Neutrophil (primary cell): ENCODE measurements around the gene PATZ1.

Experiments used
- H3K27ac ChIP-seq: fragments of 200-600 bp; sonication (generic); 2 replicates; pipeline ENCODE4 v1.5.1; 2016; ENCODE audit warnings: mild to moderate bottlenecking, moderate library complexity
- H3K27me3 ChIP-seq: fragments of 200-600 bp; sonication (generic); 2 replicates; pipeline ENCODE4 v1.6.0; 2016; ENCODE audit warnings: mild to moderate bottlenecking
- H3K36me3 ChIP-seq: fragments of 200-600 bp; sonication (generic); 2 replicates; pipeline ENCODE4 v1.5.1; 2017
- H3K4me1 ChIP-seq, 2 experiments: fragments of 200-600 bp in 1 of 2; sonication (generic) in 1 of 2; 1 replicate in 1 of 2; 2 replicates in 1 of 2; pipeline versions ENCODE4 v1.5.1 to v1.6.1; 2013 to 2016; ENCODE audit warnings: low read depth in 1 of 2, low read length in 1 of 2, mild to moderate bottlenecking in 1 of 2, moderate library complexity in 1 of 2; ENCODE audit not compliant: control insufficient read depth in 1 of 2, insufficient read depth in 1 of 2
- H3K4me3 ChIP-seq, 2 experiments: fragments of 200-600 bp in 1 of 2; sonication (generic) in 1 of 2; 1 replicate in 1 of 2; 2 replicates in 1 of 2; pipeline ENCODE4 v1.5.1; 2013 to 2016; ENCODE audit warnings: low read depth in 1 of 2, low read length in 1 of 2, mild to moderate bottlenecking in 1 of 2, moderate library complexity in 1 of 2
- H3K9me3 ChIP-seq: fragments of 200-600 bp; sonication (generic); 2 replicates; pipeline ENCODE4 v1.5.1; 2016
- TF ChIP-seq, protein P1 (sequence below): fragments of 200-600 bp; sonication (generic); IDR thresholded peaks from 2 replicates; pipeline ENCODE4 v1.5.1; 2016; ENCODE audit warnings: antibody characterized with exemption

The PATZ1 gene

DNA sequence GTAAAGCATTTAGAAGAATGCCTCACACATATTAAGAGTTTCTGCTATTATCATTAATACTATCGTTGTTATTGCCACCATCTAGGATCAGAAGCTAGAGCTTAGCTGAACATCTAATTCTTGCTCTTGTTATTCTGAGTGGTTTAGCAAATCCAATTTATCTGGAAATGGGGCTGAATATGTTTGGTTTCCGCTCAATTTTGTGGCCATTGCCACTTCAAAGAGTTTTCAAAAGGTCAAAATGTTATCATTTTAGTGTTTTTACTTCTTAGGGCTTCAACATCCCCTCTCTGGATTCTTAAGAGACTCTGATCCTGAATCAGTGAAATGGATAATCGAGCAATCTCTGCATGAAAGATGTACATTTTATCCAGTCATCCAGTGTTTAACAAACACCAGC, 43.6 kb downstream of the PATZ1 start:
- H3K27ac ChIP-seq, result no peak overlapping the region
- no peaks in the 10 kb centered on the region for H3K4me1 ChIP-seq
- no peaks in the 10 kb centered on the region for H3K36me3 ChIP-seq
- peaks cover 18% of the 10 kb centered on the region for H3K27me3 ChIP-seq
- no peaks in the 10 kb centered on the region for H3K9me3 ChIP-seq
- TF ChIP-seq, protein P1, sequence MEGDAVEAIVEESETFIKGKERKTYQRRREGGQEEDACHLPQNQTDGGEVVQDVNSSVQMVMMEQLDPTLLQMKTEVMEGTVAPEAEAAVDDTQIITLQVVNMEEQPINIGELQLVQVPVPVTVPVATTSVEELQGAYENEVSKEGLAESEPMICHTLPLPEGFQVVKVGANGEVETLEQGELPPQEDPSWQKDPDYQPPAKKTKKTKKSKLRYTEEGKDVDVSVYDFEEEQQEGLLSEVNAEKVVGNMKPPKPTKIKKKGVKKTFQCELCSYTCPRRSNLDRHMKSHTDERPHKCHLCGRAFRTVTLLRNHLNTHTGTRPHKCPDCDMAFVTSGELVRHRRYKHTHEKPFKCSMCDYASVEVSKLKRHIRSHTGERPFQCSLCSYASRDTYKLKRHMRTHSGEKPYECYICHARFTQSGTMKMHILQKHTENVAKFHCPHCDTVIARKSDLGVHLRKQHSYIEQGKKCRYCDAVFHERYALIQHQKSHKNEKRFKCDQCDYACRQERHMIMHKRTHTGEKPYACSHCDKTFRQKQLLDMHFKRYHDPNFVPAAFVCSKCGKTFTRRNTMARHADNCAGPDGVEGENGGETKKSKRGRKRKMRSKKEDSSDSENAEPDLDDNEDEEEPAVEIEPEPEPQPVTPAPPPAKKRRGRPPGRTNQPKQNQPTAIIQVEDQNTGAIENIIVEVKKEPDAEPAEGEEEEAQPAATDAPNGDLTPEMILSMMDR, result no peak
- H3K4me3 ChIP-seq, result no peak overlapping the region

DNA sequence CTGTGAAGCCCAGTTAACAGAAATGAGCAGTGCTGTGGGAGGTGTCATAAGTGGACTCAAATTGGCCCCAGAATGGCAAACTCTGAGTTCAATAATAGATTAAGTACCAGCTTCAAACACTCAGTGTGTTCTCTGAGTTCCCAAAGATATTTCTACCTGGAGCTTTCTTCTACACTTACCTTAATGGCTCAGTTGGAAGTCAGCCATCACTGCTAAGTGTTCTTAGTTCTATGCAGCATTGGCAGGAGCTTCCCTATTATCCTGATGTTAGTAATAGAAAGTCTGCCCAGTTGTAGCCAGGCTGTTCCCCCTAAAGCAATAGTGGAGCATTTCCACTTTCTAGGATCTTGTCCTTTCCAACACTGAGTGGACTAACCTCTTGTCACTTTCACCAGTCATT, 44.1 kb downstream of the PATZ1 start:
- H3K27ac ChIP-seq, result no peak overlapping the region
- H3K4me1 ChIP-seq, result no peaks in the 10 kb centered on the region
- no peaks in the 10 kb centered on the region for H3K36me3 ChIP-seq
- H3K27me3 ChIP-seq, result peaks cover 18% of the 10 kb centered on the region
- no peak overlapping the region for H3K4me3 ChIP-seq
- no peaks in the 10 kb centered on the region for H3K9me3 ChIP-seq
- TF ChIP-seq, protein P1, result no peak

DNA sequence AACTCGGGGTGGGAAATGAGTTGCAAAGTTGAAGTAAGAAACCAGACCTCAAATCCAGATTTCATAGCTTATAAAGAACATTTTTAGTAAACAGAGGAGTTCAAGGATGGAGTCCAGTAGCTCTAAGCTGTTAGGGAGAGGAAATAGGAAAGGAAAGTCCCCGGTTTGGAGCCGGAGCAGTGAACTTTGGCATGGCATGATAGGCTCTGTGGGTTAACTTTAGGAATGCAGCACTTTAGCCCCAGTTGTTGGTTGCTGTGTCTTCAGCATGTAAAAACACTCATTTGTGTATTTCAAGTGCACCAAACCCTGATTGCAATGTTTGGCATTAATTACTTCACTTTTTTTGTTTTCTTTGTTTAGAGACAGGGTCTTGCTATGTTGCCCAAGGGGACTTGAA, 45.2 kb downstream of the PATZ1 start:
- Histone ChIP-seq H3K36me3 (no peaks in the 10 kb centered on the region), H3K4me1 (no peaks in the 10 kb centered on the region), H3K27me3 (peaks cover 23% of the 10 kb centered on the region), H3K9me3 (no peaks in the 10 kb centered on the region), H3K4me3 (no peak overlapping the region), H3K27ac (no peak overlapping the region)
- TF ChIP-seq, protein P1, result no peak

DNA sequence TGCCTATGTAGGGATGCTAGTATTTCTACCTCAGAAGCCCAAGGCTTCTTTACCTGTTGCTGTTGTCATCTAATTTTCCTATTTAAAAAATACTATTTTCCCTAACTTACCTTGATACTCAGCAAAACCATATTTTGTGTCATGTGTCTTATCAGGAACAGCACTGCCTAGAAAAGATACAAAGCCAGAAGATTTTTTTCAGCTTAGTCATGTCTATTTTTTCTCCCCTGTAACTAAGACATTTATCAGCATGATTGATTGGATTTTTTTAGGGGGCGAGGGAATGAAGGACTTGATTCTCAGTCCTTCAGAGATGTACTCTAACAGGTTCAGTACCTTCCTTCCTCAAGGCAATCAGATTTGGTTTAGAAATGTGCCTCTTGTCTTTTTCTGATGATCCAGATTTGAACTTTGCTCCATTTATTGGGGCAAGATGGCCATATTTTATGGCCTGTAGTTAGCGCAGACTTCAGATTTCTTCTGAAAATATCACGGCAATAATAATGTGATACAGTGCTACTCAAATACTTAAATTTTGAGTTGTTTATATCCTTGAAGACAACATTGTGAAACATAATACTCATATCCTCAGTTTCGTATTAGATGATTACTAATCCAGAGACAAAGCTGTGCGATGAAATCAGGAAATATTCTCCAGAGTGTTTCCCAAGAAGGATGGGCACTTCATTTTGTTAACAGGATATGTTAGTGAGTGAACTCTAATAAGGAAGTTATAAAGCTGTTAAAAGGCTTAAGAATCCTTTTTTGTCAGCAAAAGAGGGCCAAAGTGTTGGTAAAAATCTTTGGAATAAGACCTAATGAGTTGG, 50.1 kb downstream of the PATZ1 start:
- Histone ChIP-seq H3K27me3 (peaks cover 41% of the 10 kb centered on the region), H3K27ac (no peak overlapping the region), H3K4me3 (no peak overlapping the region), H3K36me3 (no peaks in the 10 kb centered on the region), H3K4me1 (peaks cover 16 to 17% of the 10 kb centered on the region in 2 experiments), H3K9me3 (no peaks in the 10 kb centered on the region)
- TF ChIP-seq, protein P1, result no peak

DNA sequence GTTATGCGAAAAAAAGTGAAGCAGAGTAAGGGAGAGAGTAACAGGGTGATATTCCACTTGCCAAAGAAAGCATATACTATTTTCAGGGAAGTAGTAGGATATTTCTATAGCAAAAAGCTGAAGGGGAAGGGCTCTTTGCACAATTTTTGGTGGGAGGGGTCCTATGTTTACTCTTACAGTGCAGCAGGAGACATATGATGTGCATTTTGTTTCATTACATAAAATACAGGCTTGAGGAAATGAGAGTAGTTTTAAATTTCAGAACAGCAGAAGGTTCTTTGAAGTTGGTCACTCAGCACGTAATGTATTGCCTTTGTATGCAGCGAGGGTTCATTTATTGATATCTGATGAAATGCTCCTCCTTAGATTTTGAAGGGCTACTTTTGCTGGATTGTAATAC, 50.8 kb downstream of the PATZ1 start:
- Histone ChIP-seq H3K36me3 (no peaks in the 10 kb centered on the region), H3K4me1 (peaks cover 21% of the 10 kb centered on the region in 2 experiments), H3K27ac (no peak overlapping the region), H3K9me3 (no peaks in the 10 kb centered on the region), H3K4me3 (no peak overlapping the region), H3K27me3 (peaks cover 43% of the 10 kb centered on the region)
- TF ChIP-seq, protein P1, result no peak
